ENCODE data around the gene KTN1.

DNA sequence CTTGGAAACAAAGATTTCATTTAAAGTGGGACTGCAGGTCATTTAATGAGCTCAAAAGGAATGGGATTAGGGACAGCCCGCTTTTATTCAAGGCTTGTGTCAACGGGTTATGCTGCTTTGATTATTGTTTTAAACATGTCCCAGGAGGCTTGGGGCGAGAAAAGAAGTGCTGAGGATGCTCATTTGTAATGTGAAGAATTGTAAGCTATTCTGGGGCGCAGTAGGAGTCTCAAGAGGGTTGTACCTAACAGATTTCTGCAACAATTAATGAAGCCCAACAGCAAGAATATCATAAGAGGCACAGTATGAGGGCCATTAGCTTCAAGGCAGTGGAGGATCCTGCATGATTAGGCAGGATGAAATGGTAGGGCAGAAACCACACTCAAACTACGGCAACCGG, 122.5 kb downstream of the KTN1 start:
- TF ChIP-seq, protein P1, sequence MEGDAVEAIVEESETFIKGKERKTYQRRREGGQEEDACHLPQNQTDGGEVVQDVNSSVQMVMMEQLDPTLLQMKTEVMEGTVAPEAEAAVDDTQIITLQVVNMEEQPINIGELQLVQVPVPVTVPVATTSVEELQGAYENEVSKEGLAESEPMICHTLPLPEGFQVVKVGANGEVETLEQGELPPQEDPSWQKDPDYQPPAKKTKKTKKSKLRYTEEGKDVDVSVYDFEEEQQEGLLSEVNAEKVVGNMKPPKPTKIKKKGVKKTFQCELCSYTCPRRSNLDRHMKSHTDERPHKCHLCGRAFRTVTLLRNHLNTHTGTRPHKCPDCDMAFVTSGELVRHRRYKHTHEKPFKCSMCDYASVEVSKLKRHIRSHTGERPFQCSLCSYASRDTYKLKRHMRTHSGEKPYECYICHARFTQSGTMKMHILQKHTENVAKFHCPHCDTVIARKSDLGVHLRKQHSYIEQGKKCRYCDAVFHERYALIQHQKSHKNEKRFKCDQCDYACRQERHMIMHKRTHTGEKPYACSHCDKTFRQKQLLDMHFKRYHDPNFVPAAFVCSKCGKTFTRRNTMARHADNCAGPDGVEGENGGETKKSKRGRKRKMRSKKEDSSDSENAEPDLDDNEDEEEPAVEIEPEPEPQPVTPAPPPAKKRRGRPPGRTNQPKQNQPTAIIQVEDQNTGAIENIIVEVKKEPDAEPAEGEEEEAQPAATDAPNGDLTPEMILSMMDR (IDR thresholded peaks at IDR 0.05; ENCODE audit: poor library complexity, severe bottlenecking): no peak
- TF ChIP-seq POLR2AphosphoS5 (IDR thresholded peaks at IDR 0.05): no peak
- TF ChIP-seq EP300 (conservative IDR thresholded peaks at IDR 0.05; ENCODE audit: poor library complexity, severe bottlenecking): no peak
- TF ChIP-seq EZH2 (IDR thresholded peaks at IDR 0.05; ENCODE audit: borderline replicate concordance, insufficient read depth, low read length, poor library complexity, severe bottlenecking): no peak
- TF ChIP-seq MXI1 (conservative IDR thresholded peaks at IDR 0.05; ENCODE audit: poor library complexity, severe bottlenecking): no peak
- TF ChIP-seq RAD21 (conservative IDR thresholded peaks at IDR 0.05): no peak
- TF ChIP-seq SMC3 (conservative IDR thresholded peaks at IDR 0.05; ENCODE audit: poor library complexity): no peak

Data from neural cell (in vitro differentiated cells).